ENCODE measurements around the gene TNS1. TPM values are rescaled to one million over a fixed set of nuclear protein-coding genes. Genes with fewer than 3 reads are reported as not detected.

The TNS1 gene
- total RNA-seq, 1 experiment from 2014 or later, result 0.49 TPM

GRCh38 chr2:217752714-217753459, 249.9 kb downstream of the TNS1 start:
- DNase-seq (ENCODE audit: low read depth, low spot score) (no peak), ATAC-seq (no peak)
- no peak overlapping the region for H3K27ac ChIP-seq (ENCODE audit: low read length)
- H3K9me3 ChIP-seq (ENCODE audit: control insufficient read depth, insufficient read depth, low read depth, low read length), result no peaks in the 10 kb centered on the region
- in situ Hi-C loops (cut with HindIII; ENCODE audit: low pct_unique_long_range_greater_than_20kb, low sequenced_read_pairs) (no loop called here), intact Hi-C loops (cut with micrococcal nuclease; ENCODE audit: unreplicated experiment) (no loop called here)
- peaks cover 5% of the 10 kb centered on the region; the same call in 1 of the 2 replicates for H3K27me3 ChIP-seq (ENCODE audit: control insufficient read depth, insufficient read depth, low read length)
- no peak overlapping the region for H3K4me3 ChIP-seq (ENCODE audit: low read depth in 2 of 2, low read length in 2 of 2)
- POLR2A ChIA-PET, result no interaction called here
- TF ChIP-seq POLR2AphosphoS5 (IDR thresholded peaks at IDR 0.05; ENCODE audit: low read depth, low read length) (no peak), TCF7L2 (IDR thresholded peaks at IDR 0.05; ENCODE audit: low read depth, low read length) (no peak), SIN3A (IDR thresholded peaks at IDR 0.05; ENCODE audit: borderline replicate concordance, insufficient read depth, low read depth, low read length) (no peak), REST (IDR thresholded peaks at IDR 0.05; ENCODE audit: insufficient read depth in 1 of 2, low read depth in 2 of 2, low read length in 1 of 2) (no peak), CTCF (IDR thresholded peaks at IDR 0.05) (no peak)
- no peaks in the 10 kb centered on the region for H3K4me1 ChIP-seq (ENCODE audit: control insufficient read depth, insufficient read depth, low read length)
- no peaks in the 10 kb centered on the region for H3K36me3 ChIP-seq (ENCODE audit: control insufficient read depth, insufficient read depth, low read length)
- CTCF ChIA-PET, result no interaction called here
- no TSS peak for BruUV-seq (replicated peaks)

- TF ChIP-seq TCF7L2 (IDR thresholded peaks at IDR 0.05; ENCODE audit: low read depth, low read length) (no peak), CTCF (IDR thresholded peaks at IDR 0.05) (no peak), POLR2AphosphoS5 (IDR thresholded peaks at IDR 0.05; ENCODE audit: low read depth, low read length) (no peak), REST (IDR thresholded peaks at IDR 0.05; ENCODE audit: insufficient read depth in 1 of 2, low read depth in 2 of 2, low read length in 1 of 2) (no peak), SIN3A (IDR thresholded peaks at IDR 0.05; ENCODE audit: borderline replicate concordance, insufficient read depth, low read depth, low read length) (no peak)
- Histone ChIP-seq H3K4me3 (ENCODE audit: low read depth in 2 of 2, low read length in 2 of 2) (no peak overlapping the region), H3K27ac (ENCODE audit: low read length) (no peak overlapping the region), H3K4me1 (ENCODE audit: control insufficient read depth, insufficient read depth, low read length) (no peaks in the 10 kb centered on the region), H3K9me3 (ENCODE audit: control insufficient read depth, insufficient read depth, low read depth, low read length) (no peaks in the 10 kb centered on the region), H3K36me3 (ENCODE audit: control insufficient read depth, insufficient read depth, low read length) (no peaks in the 10 kb centered on the region), H3K27me3 (ENCODE audit: control insufficient read depth, insufficient read depth, low read length) (peaks cover 5% of the 10 kb centered on the region; the same call in 1 of the 2 replicates)
- no TSS peak for BruUV-seq (replicated peaks)
- in situ Hi-C loops (cut with HindIII; ENCODE audit: low pct_unique_long_range_greater_than_20kb, low sequenced_read_pairs), result no loop called here
- intact Hi-C loops (cut with micrococcal nuclease; ENCODE audit: unreplicated experiment), result no loop called here
- ATAC-seq (no peak), DNase-seq (ENCODE audit: low read depth, low spot score) (no peak)
- POLR2A ChIA-PET, result no interaction called here
- CTCF ChIA-PET, result no interaction called here
These were observed 250.8 kb downstream of the TNS1 start for GRCh38 chr2:217751952-217752351.

Data from Panc1 (cell line).